K562 (cell line): ENCODE measurements around the gene CTF1. TPM values are rescaled to one million over a fixed set of nuclear protein-coding genes. Genes with fewer than 3 reads are reported as not detected.

Source experiments
- ASH1L ChIP-seq: fragments of 450-650 bp; IDR thresholded peaks from 2 replicates; pipeline ENCODE4 v1.6.1; 2018; ENCODE audit warnings: borderline replicate concordance, mild to moderate bottlenecking, low read depth; ENCODE audit not compliant: partially characterized antibody
- BRF2 ChIP-seq: IDR thresholded peaks from 3 replicates; pipeline ENCODE4 v1.6.1; 2011; ENCODE audit warnings: borderline replicate concordance, mild to moderate bottlenecking; ENCODE audit not compliant: insufficient read length, insufficient read depth
- GTF2E2 ChIP-seq: fragments of 200-800 bp; sonication (Bioruptor generic); IDR thresholded peaks from 2 replicates; pipeline ENCODE4 v1.6.1; 2016; ENCODE audit warnings: missing genetic modification characterization, missing compliant biosample characterization
- HBP1 ChIP-seq: fragments of 450-650 bp; formaldehyde crosslinking; IDR thresholded peaks from 2 replicates; pipeline ENCODE4 v1.4.0; 2022; ENCODE audit warnings: missing genetic modification characterization
- MCM5 ChIP-seq: fragments of 450-650 bp; IDR thresholded peaks from 2 replicates; pipeline ENCODE4 v1.6.1; 2016; ENCODE audit warnings: low read depth
- NFATC3 ChIP-seq: fragments of 450-650 bp; IDR thresholded peaks from 2 replicates; pipeline ENCODE4 v1.6.1; 2017; ENCODE audit warnings: mild to moderate bottlenecking
- NONO ChIP-seq, 2 experiments: fragments of 200-400 bp in 1 of 2; fragments of 450-650 bp in 1 of 2; formaldehyde crosslinking in 1 of 2; IDR thresholded peaks; 2 replicates each; pipeline ENCODE4 v1.6.1; 2017; ENCODE audit warnings: low read depth in 2 of 2, mild to moderate bottlenecking in 2 of 2, moderate library complexity in 2 of 2, low read length in 1 of 2
- PPARD ChIP-seq: fragments of 250-450 bp; sonication (Bioruptor Pico); IDR thresholded peaks from 2 replicates; pipeline ENCODE4 v1.8.0; 2022; ENCODE audit warnings: inconsistent platforms, mild to moderate bottlenecking, moderate library complexity
- SAFB2 ChIP-seq: fragments of 200-400 bp; formaldehyde crosslinking; IDR thresholded peaks from 2 replicates; pipeline ENCODE4 v1.6.1; 2018; ENCODE audit warnings: borderline replicate concordance, low read length, low read depth, moderate library complexity; ENCODE audit not compliant: severe bottlenecking
- SIN3A ChIP-seq, 2 experiments: fragments of 150-350 bp in 1 of 2; IDR thresholded peaks; 2 replicates each; pipeline ENCODE4 v1.6.1; 2011 to 2016; ENCODE audit warnings: borderline replicate concordance in 2 of 2, low read depth in 2 of 2, low read length in 2 of 2, mild to moderate bottlenecking in 2 of 2, moderate library complexity in 2 of 2; ENCODE audit not compliant: control insufficient read depth in 1 of 2
- SLC30A9 ChIP-seq: fragments of 250-450 bp; sonication (Bioruptor Pico); IDR thresholded peaks from 2 replicates; pipeline ENCODE4 v1.8.0; 2022; ENCODE audit warnings: mild to moderate bottlenecking, moderate library complexity
- STAG1 ChIP-seq: sonication (generic); formaldehyde crosslinking; IDR thresholded peaks from 2 replicates; pipeline ENCODE4 v1.5.0; 2020; ENCODE audit warnings: missing genetic modification reagents, borderline replicate concordance
- SUPT5H ChIP-seq: fragments of 450-650 bp; IDR thresholded peaks from 2 replicates; pipeline ENCODE4 v1.6.1; 2016
- TRIM28 ChIP-seq: fragments of 450-650 bp; IDR thresholded peaks from 2 replicates; pipeline ENCODE4 v1.6.1; 2017
- ZNF384 ChIP-seq: IDR thresholded peaks from 2 replicates; pipeline ENCODE4 v1.6.1; 2012; ENCODE audit warnings: low read depth, low read length, improper control_type of control experiment
- ZNF785 ChIP-seq: fragments of 250-450 bp; sonication (Bioruptor Pico); IDR thresholded peaks from 2 replicates; pipeline ENCODE4 v1.4.0; 2020; ENCODE audit warnings: mild to moderate bottlenecking
- polyA plus RNA-seq, 8 experiments: library from polyadenylated mRNA; depleted of rRNA in 4 of 8; stranded (reverse) in 5 of 8; unstranded in 3 of 8; fragments of >200 nt; fragmentation: Nextera tagmentation in 2 of 8; fragmentation: Illumina TruSeq in 1 of 8; extraction: Ambion mirVana in 2 of 8; extraction: Trizol in 1 of 8; gene quantifications; 2 replicates each; pipeline versions ENCODE4 v1.2.1 to v1.2.3, GENCODE V29; 2011 to 2014; ENCODE audit warnings: inconsistent platforms in 1 of 8, missing spikeins in 1 of 8
- total RNA-seq, 7 experiments: library from RNA; depleted of rRNA in 6 of 7; stranded (reverse); fragments of >200 nt in 6 of 7; fragmentation: Illumina TruSeq in 2 of 7; extraction: Trizol in 2 of 7; gene quantifications; 2 replicates each; pipeline versions ENCODE4 v1.2.1 to v1.2.3, GENCODE V29; 2011 to 2021; ENCODE audit warnings: low replicate concordance in 1 of 7
- TF ChIP-seq, protein P1 (sequence below): sonication (generic); formaldehyde crosslinking; IDR thresholded peaks from 2 replicates; pipeline ENCODE4 v1.8.0; 2023; ENCODE audit warnings: mild to moderate bottlenecking, missing genetic modification reagents
- TF ChIP-seq, protein P2 (sequence below): sonication (generic); formaldehyde crosslinking; IDR thresholded peaks from 2 replicates; pipeline ENCODE4 v1.8.0; 2022; ENCODE audit warnings: mild to moderate bottlenecking, missing genetic modification reagents
- TF ChIP-seq, protein P3 (sequence below), 3 experiments: fragments of 200-800 bp in 1 of 3; sonication (Bioruptor generic) in 1 of 3; sonication (generic) in 1 of 3; formaldehyde crosslinking in 1 of 3; IDR thresholded peaks; 2 replicates each; pipeline versions ENCODE4 v1.6.1 to v1.8.0; 2016 to 2022; ENCODE audit warnings: mild to moderate bottlenecking in 2 of 3, missing compliant biosample characterization in 2 of 3, missing genetic modification characterization in 2 of 3, missing genetic modification reagents in 1 of 3

Gene CTF1
- total and polyA plus RNA-seq, 9 of the 15 experiments (the other 6 are each of a cell fraction or from before 2014, with no cell fraction given): 0.24 to 2.5 (median 0.44) TPM

GRCh38 chr16:30874821-30875717 lies 21.3 kb upstream of the CTF1 start (continued):
- TF ChIP-seq HBP1 (CRISPR knock-in tag) (no peak), NFATC3 (no peak), SAFB2 (no peak), ASH1L (no peak), ZNF785 (CRISPR knock-in tag) (no peak), ZNF384 (no peak), TRIM28 (peak; percentile 76), BRF2 (no peak), SLC30A9 (CRISPR knock-in tag) (no peak), MCM5 (no peak), GTF2E2 (tag) (no peak; the same call in 1 of the 2 replicates), PPARD (CRISPR knock-in tag) (no peak), SUPT5H (peak; percentile 96), STAG1 (CRISPR knock-in tag) (no peak), SIN3A (IDR thresholded peaks at IDR 0.05; ENCODE audit: borderline replicate concordance in 2 of 2, control insufficient read depth in 1 of 2, low read depth in 2 of 2, low read length in 2 of 2) (peak in 1 of 2 experiments; percentile 82; a peak in 3 of 4 replicates), NONO (IDR thresholded peaks at IDR 0.05; ENCODE audit: low read depth in 2 of 2, low read length in 1 of 2) (peak; percentile 55 to 87; a peak in 2 of 4 replicates)
- TF ChIP-seq, protein P1, sequence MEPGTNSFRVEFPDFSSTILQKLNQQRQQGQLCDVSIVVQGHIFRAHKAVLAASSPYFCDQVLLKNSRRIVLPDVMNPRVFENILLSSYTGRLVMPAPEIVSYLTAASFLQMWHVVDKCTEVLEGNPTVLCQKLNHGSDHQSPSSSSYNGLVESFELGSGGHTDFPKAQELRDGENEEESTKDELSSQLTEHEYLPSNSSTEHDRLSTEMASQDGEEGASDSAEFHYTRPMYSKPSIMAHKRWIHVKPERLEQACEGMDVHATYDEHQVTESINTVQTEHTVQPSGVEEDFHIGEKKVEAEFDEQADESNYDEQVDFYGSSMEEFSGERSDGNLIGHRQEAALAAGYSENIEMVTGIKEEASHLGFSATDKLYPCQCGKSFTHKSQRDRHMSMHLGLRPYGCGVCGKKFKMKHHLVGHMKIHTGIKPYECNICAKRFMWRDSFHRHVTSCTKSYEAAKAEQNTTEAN (CRISPR knock-in tag): 0 out of 2 replicates have a peak, but pooled peaks have one; percentile 31
- TF ChIP-seq, protein P2, sequence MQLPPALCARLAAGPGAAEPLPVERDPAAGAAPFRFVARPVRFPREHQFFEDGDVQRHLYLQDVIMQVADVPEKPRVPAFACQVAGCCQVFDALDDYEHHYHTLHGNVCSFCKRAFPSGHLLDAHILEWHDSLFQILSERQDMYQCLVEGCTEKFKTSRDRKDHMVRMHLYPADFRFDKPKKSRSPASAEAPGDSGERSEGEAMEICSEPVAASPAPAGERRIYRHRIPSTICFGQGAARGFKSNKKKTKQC (CRISPR knock-in tag): peak; percentile 94; the same call in 1 of the 2 replicates
- TF ChIP-seq, protein P3, sequence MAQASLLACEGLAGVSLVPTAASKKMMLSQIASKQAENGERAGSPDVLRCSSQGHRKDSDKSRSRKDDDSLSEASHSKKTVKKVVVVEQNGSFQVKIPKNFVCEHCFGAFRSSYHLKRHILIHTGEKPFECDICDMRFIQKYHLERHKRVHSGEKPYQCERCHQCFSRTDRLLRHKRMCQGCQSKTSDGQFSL (CRISPR knock-in tag; IDR thresholded peaks at IDR 0.05): no peak
- TF ChIP-seq, protein P3 (tag; IDR thresholded peaks at IDR 0.05): no peak
